KOPT-K1 (cell line): ENCODE results near the gene EDC4.

ENCODE experiments used
- H3K27ac ChIP-seq: fragments of 200-600 bp; sonication (generic); 2 replicates; pipeline ENCODE4 v1.5.1; 2016; ENCODE audit warnings: antibody characterized with exemption, mild to moderate bottlenecking, low read depth, low read length; ENCODE audit not compliant: poor library complexity, severe bottlenecking
- H3K36me3 ChIP-seq: fragments of 200-600 bp; sonication (generic); 2 replicates; pipeline ENCODE4 v1.5.1; 2017; ENCODE audit warnings: antibody characterized with exemption, mild to moderate bottlenecking, low read length, moderate library complexity; ENCODE audit not compliant: insufficient read depth
- H3K9me3 ChIP-seq: fragments of 200-600 bp; sonication (generic); 2 replicates; pipeline ENCODE4 v1.5.1; 2017; ENCODE audit warnings: antibody characterized with exemption, low read length, mild to moderate bottlenecking; ENCODE audit not compliant: insufficient read depth, poor library complexity, severe bottlenecking

EDC4 gene

DNA sequence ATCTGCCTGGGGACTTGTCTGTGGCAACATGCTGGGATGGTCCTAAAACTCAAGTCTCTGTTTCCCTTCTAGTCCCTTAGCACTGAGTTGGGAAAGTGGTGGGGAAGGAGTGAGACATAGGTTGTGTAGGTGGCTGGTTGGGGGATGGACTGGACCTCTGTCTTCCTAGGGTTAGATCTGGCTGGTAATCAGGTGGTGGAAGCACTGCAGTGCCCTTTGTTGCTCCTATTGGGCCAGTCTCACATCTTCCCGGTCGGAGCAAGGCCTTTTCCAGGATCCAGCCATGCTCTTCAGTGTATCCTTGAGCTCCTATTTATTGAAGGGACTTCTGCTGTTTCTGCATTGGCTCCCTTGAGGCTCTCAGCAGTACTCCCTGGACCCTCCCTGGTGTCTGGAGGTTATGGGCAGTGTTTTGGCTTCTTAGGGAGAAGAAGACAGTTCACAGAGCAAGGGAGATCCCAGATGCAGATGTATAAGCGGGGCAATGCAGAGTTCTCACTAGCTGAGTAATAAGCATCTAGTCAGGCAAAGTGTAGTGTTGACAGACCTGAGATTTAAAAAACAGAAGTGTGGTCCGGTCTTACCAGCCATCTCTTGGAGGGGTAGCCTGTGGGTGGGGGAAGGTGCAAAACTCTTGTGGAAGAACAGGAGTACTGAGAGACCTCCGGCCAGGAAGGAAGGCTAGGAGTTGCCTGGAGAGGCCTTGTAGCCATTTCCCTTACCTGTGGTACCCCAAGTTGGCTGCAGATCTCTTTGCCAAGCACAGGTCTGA, 27.4 kb upstream of the EDC4 start:
- Histone ChIP-seq H3K9me3 (no peaks in the 10 kb centered on the region), H3K36me3 (peaks cover 25% of the 10 kb centered on the region), H3K27ac (peak overlapping the region; percentile 93)

DNA sequence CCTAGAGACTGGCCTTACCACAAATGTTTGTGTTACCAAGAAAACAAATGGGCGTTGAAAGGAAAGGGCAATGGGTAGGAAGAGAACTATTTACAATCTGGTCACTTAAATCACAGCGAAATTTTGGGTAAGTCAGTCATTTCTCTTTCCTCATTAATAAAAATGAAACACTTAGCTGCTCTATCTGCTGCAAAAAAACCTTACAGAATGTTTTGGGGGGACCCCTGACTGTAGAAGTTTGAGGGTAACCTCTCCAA, 26.9 kb upstream of the EDC4 start:
- H3K36me3 ChIP-seq, result peaks cover 29% of the 10 kb centered on the region
- H3K27ac ChIP-seq, result peak overlapping the region; percentile 93
- H3K9me3 ChIP-seq, result no peaks in the 10 kb centered on the region

- Histone ChIP-seq H3K27ac (peak within 1 kb of the TSS; percentile 93), H3K9me3 (no peaks in the 10 kb centered on the region), H3K36me3 (peaks cover 30% of the 10 kb centered on the region)
Observed at GRCh38 chr16:67846320-67847063, 26.4 kb upstream of the EDC4 start, which contains the start of gene NUTF2. Gene NUTF2, plus strand, starts transcription at chr16:67846933. Its CDS starts 18,198 bp downstream, at chr16:67865131.

DNA sequence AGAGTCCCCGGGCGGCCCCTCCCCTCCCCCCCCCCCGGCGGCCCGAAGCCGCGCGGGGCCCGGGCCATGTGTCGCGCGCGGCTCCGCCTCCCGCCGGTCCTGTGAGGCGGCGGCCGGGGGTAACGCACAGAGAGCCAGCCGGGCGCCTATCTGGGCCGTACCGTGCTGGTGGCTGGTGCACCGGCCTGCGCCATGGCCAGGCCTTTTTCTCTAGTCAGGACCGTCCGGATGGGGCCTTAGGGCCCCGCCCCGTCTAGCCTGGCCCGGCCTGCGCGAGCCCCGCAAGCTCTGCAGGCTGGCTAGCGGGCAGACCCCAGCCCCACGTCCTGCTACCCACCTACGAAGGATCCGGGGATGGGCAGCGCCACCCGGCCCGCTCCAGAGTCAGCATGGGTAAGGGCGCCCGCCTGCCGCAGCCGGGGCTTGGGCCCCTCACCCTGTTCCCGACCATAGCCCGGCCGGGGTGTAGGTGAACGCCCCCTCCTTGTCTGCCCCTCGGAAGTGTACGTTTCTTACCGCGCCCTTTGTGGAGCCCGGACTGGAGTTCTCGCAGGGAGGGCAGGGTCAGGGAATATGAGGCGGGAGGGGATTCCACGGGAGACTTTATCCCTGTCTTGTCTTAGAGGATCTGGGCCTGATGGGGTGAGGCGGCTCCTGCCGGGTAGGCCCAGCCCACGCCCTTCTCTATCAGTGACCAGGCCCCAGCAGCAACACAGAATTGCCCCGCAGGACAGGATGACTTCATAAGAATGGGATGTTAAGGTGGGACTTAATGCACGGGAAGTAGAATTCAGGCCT, 25.6 kb upstream of the EDC4 start, which contains the start of gene CENPT:
Gene CENPT (minus strand): TSS at position 630 of the 798 bp plus-strand sequence. CDS start 13,834 bp downstream, outside the sequence.
- Histone ChIP-seq H3K9me3 (no peaks in the 10 kb centered on the region), H3K27ac (peak within 1 kb of the TSS; percentile 93), H3K36me3 (peaks cover 37% of the 10 kb centered on the region)

GRCh38 chr16:67848118-67848517, 24.7 kb upstream of the EDC4 start:
- H3K27ac ChIP-seq, result peak overlapping the region; percentile 93
- no peaks in the 10 kb centered on the region for H3K9me3 ChIP-seq
- peaks cover 37% of the 10 kb centered on the region for H3K36me3 ChIP-seq

- no peak overlapping the region for H3K27ac ChIP-seq
- H3K9me3 ChIP-seq, result no peaks in the 10 kb centered on the region
- H3K36me3 ChIP-seq, result peaks cover 47% of the 10 kb centered on the region
Observed at GRCh38 chr16:67853670-67854069, 19.2 kb upstream of the EDC4 start.

DNA sequence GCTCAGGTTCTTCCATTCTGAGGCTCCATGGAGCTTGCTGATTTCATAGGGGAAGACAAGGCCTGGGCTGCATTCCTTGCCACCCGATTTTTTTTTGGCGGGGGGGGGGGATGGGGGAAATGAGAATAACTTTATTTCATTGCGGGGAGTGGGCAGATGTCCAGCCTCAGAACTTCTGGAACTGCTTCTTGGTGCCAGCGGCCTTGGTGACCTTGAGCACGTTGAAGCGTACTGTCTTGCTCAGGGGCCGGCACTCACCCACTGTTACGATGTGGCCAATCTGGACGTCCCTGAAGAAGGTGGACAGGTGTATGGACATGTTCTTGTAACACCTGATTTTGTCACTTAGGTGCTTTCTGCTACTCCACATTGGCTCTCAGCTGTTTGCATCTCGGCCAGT, 17.1 kb upstream of the EDC4 start:
- no peak overlapping the region for H3K27ac ChIP-seq
- H3K9me3 ChIP-seq, result no peaks in the 10 kb centered on the region
- H3K36me3 ChIP-seq, result peaks cover 43% of the 10 kb centered on the region

- Histone ChIP-seq H3K9me3 (no peaks in the 10 kb centered on the region), H3K27ac (no peak overlapping the region), H3K36me3 (peaks cover 48% of the 10 kb centered on the region)
Observed at GRCh38 chr16:67856927-67857546, 15.8 kb upstream of the EDC4 start.

GRCh38 chr16:67857547-67858233, 15.2 kb upstream of the EDC4 start:
- Histone ChIP-seq H3K9me3 (no peaks in the 10 kb centered on the region), H3K36me3 (peaks cover 53% of the 10 kb centered on the region), H3K27ac (no peak overlapping the region)

- H3K27ac ChIP-seq, result no peak overlapping the region
- no peaks in the 10 kb centered on the region for H3K9me3 ChIP-seq
- H3K36me3 ChIP-seq, result peaks cover 59% of the 10 kb centered on the region
Observed at GRCh38 chr16:67858500-67858899, 14.4 kb upstream of the EDC4 start.

GRCh38 chr16:67860589-67861398, 12.1 kb upstream of the EDC4 start:
- no peaks in the 10 kb centered on the region for H3K9me3 ChIP-seq
- peaks cover 76% of the 10 kb centered on the region for H3K36me3 ChIP-seq
- no peak overlapping the region for H3K27ac ChIP-seq

GRCh38 chr16:67861877-67862276, 11.0 kb upstream of the EDC4 start:
- Histone ChIP-seq H3K36me3 (peaks cover 84% of the 10 kb centered on the region), H3K27ac (no peak overlapping the region), H3K9me3 (no peaks in the 10 kb centered on the region)

DNA sequence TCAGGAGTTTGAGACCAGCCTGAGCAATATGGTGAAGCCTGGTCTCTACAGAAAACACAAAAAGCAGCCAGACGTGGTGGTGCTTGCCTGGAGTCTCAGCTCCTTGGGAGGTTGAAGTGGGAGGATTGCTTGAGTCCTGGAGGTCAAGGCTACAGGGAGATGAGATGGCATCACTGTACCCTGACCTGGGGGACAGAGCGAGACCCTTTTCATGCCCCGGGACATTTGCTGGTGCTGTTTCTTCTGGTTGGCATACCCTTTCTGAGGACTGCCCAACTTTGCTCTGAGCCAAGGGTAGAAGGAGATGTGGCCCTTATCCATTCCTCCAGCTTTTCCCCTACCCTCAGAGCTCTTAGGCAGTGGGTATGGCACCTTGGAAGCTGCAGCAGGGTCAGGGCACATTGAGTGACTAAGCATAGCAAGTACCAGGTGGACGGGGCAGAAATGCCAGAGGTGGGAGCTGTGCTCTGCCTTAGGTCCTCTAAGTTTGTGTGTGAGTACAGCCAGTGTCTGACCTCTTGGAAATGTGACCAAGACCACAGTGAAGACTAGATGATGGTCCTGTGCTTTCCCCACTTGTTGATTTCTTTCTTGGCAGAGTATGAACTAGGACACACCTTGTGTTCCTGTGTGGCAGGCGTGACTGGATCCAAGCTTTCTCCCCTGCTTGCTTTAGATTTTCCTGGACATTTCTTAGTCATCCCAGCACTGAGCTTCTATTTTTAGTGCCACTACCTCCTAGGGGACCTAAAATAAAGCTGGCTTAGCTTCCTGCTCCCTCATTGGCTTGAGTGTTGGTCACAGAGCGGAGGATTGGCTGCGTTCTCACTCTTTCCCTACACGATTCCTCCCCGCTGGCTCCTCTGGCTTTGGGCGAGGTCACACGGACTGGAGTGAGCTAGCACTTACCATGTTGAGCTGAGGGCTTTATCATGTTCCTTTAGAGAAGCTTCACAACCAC, 9.9 kb upstream of the EDC4 start:
- Histone ChIP-seq H3K36me3 (peaks cover 87% of the 10 kb centered on the region), H3K9me3 (no peaks in the 10 kb centered on the region), H3K27ac (no peak overlapping the region)
